Hepatocyte (in vitro differentiated cells): ENCODE measurements around the gene LHFPL3.

Experiments
- EZH2 ChIP-seq: fragments of 200-600 bp; sonication (generic); IDR thresholded peaks from 2 replicates; pipeline ENCODE4 v1.6.1; 2016; ENCODE audit warnings: antibody characterized with exemption, mild to moderate bottlenecking, borderline replicate concordance
- EZH2phosphoT487 ChIP-seq: fragments of 200-600 bp; sonication (generic); IDR thresholded peaks from one replicate; pipeline ENCODE4 v1.6.1; 2018; ENCODE audit warnings: antibody characterized with exemption, mild to moderate bottlenecking, low read depth, moderate library complexity; ENCODE audit not compliant: unreplicated experiment, severe bottlenecking
- TF ChIP-seq, protein P1 (sequence below): fragments of 200-600 bp; sonication (generic); IDR thresholded peaks from 2 replicates; pipeline ENCODE4 v1.5.1; 2016; ENCODE audit warnings: antibody characterized with exemption, mild to moderate bottlenecking; ENCODE audit not compliant: poor library complexity

DNA sequence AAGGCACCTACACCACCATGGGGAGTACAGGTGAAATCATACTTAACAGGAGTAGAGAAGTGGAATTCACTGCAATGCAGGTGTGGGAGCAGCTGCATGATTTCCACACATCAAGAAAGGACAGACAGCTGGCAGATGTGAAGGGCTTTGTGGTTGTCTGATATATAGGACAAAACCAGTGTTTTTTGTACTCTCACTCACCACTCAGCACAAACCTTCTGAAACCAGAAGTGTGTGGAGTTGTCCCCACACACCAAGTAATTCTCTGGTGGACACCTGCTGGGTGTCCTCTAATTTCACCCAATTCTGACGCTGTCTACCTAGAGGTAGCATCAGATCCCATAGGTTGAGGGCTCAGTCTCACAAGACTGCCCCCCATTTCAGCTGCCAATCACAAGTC, 357.9 kb downstream of the LHFPL3 start:
- TF ChIP-seq, protein P1, sequence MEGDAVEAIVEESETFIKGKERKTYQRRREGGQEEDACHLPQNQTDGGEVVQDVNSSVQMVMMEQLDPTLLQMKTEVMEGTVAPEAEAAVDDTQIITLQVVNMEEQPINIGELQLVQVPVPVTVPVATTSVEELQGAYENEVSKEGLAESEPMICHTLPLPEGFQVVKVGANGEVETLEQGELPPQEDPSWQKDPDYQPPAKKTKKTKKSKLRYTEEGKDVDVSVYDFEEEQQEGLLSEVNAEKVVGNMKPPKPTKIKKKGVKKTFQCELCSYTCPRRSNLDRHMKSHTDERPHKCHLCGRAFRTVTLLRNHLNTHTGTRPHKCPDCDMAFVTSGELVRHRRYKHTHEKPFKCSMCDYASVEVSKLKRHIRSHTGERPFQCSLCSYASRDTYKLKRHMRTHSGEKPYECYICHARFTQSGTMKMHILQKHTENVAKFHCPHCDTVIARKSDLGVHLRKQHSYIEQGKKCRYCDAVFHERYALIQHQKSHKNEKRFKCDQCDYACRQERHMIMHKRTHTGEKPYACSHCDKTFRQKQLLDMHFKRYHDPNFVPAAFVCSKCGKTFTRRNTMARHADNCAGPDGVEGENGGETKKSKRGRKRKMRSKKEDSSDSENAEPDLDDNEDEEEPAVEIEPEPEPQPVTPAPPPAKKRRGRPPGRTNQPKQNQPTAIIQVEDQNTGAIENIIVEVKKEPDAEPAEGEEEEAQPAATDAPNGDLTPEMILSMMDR, result no peak
- TF ChIP-seq EZH2 (no peak), EZH2phosphoT487 (no peak)
